Liver (tissue), 9 donors: ENCODE measurements around the gene NISCH. TPM values are rescaled to one million over a fixed set of nuclear protein-coding genes. Genes with fewer than 3 reads are reported as not detected.

Experiments
- DNase-seq: peaks from one replicate; pipeline ENCODE4 v3.0.0-alpha.2; 2017; ENCODE audit warnings: low spot score
- H3K27ac ChIP-seq, 2 donors: one replicate each; pipeline ENCODE4 v1.7.0; 2013; ENCODE audit warnings: inconsistent platforms in 2 of 2, low read length in 2 of 2, control low read depth in 1 of 2, low read depth in 1 of 2, mild to moderate bottlenecking in 1 of 2
- H3K27me3 ChIP-seq, 4 donors: one replicate each; pipeline versions ENCODE4 v1.6.1 to v1.7.0; 2013; ENCODE audit warnings: low read length in 3 of 4, inconsistent platforms in 1 of 4, mild to moderate bottlenecking in 1 of 4, moderate library complexity in 1 of 4; ENCODE audit not compliant: control insufficient read depth in 4 of 4, insufficient read depth in 4 of 4
- H3K36me3 ChIP-seq, 4 donors: one replicate each; pipeline versions ENCODE4 v1.6.1 to v1.7.0; 2013; ENCODE audit warnings: low read length in 3 of 4, mild to moderate bottlenecking in 3 of 4, low read depth in 1 of 4, moderate library complexity in 1 of 4; ENCODE audit not compliant: control insufficient read depth in 4 of 4, insufficient read depth in 3 of 4
- H3K4me1 ChIP-seq, 4 donors: one replicate each; pipeline versions ENCODE4 v1.6.1 to v1.7.0; 2013; ENCODE audit warnings: low read length in 3 of 4, mild to moderate bottlenecking in 3 of 4, moderate library complexity in 1 of 4; ENCODE audit not compliant: control insufficient read depth in 4 of 4, insufficient read depth in 4 of 4
- H3K4me3 ChIP-seq, 3 donors: one replicate each; pipeline versions ENCODE4 v1.6.1 to v1.7.0; 2013; ENCODE audit warnings: low read length in 3 of 3, control low read depth in 1 of 3, low read depth in 1 of 3, mild to moderate bottlenecking in 1 of 3
- H3K9ac ChIP-seq, 2 donors: one replicate each; pipeline ENCODE4 v1.7.0; 2013; ENCODE audit warnings: low read length in 2 of 2, mild to moderate bottlenecking in 2 of 2, moderate library complexity in 2 of 2, control low read depth in 1 of 2, low read depth in 1 of 2
- H3K9me3 ChIP-seq, 4 donors: one replicate each; pipeline versions ENCODE4 v1.6.1 to v1.7.0; 2013; ENCODE audit warnings: low read length in 3 of 4; ENCODE audit not compliant: control insufficient read depth in 4 of 4
- ATF3 ChIP-seq: IDR thresholded peaks from 2 replicates; pipeline ENCODE4 v1.6.1; 2016; ENCODE audit warnings: antibody characterized with exemption
- CTCF ChIP-seq: fragments of 150-350 bp; IDR thresholded peaks from 2 replicates; pipeline ENCODE4 v1.5.1; 2017; ENCODE audit warnings: improper control_type of control experiment, low read depth, low read length; ENCODE audit not compliant: missing input control
- FOXA2 ChIP-seq: IDR thresholded peaks from 2 replicates; pipeline ENCODE4 v1.6.1; 2016; ENCODE audit warnings: antibody characterized with exemption
- GABPA ChIP-seq, 2 donors: IDR thresholded peaks in 1 of 2; conservative IDR thresholded peaks in 1 of 2; 2 replicates each; pipeline ENCODE4 v1.6.1; 2016; ENCODE audit warnings: antibody characterized with exemption in 2 of 2, mild to moderate bottlenecking in 1 of 2, moderate library complexity in 1 of 2
- HNF4A ChIP-seq, 2 donors: conservative IDR thresholded peaks; 2 replicates each; pipeline ENCODE4 v1.6.1; 2016; ENCODE audit warnings: antibody characterized with exemption in 2 of 2, mild to moderate bottlenecking in 2 of 2
- HNF4G ChIP-seq: IDR thresholded peaks from 2 replicates; pipeline ENCODE4 v1.6.1; 2016; ENCODE audit warnings: antibody characterized with exemption
- JUND ChIP-seq, 2 donors: IDR thresholded peaks; 2 replicates each; pipeline ENCODE4 v1.6.1; 2016; ENCODE audit warnings: antibody characterized with exemption in 2 of 2
- MAX ChIP-seq: IDR thresholded peaks from 2 replicates; pipeline ENCODE4 v1.6.1; 2016; ENCODE audit warnings: antibody characterized with exemption
- NR2F2 ChIP-seq: IDR thresholded peaks from 2 replicates; pipeline ENCODE4 v1.6.1; 2016; ENCODE audit warnings: antibody characterized with exemption
- RAD21 ChIP-seq, 2 donors: IDR thresholded peaks; 2 replicates each; pipeline ENCODE4 v1.6.1; 2016; ENCODE audit warnings: antibody characterized with exemption in 2 of 2, mild to moderate bottlenecking in 2 of 2
- REST ChIP-seq: IDR thresholded peaks from 2 replicates; pipeline ENCODE4 v1.6.1; 2016; ENCODE audit warnings: antibody characterized with exemption, mild to moderate bottlenecking
- RXRA ChIP-seq, 2 donors: IDR thresholded peaks; 2 replicates each; pipeline ENCODE4 v1.6.1; 2017 to 2018; ENCODE audit warnings: antibody characterized with exemption in 2 of 2, mild to moderate bottlenecking in 1 of 2
- TAF1 ChIP-seq: conservative IDR thresholded peaks from 2 replicates; pipeline ENCODE4 v1.6.1; 2016; ENCODE audit warnings: antibody characterized with exemption, mild to moderate bottlenecking
- YY1 ChIP-seq: IDR thresholded peaks from 2 replicates; pipeline ENCODE4 v1.6.1; 2016; ENCODE audit warnings: antibody characterized with exemption, mild to moderate bottlenecking
- WGBS: extraction: QIAGEN DNeasy Blood & Tissue Kit; methylation state at CpG from one replicate; pipeline ENCODE4 v1.1.7; 2013; 5-methylcytosine and 5-hydroxymethylcytosine counted together
- polyA plus RNA-seq, 2 donors: library from polyadenylated mRNA; stranded (reverse) in 1 of 2; unstranded in 1 of 2; fragments of 200-250 nt in 1 of 2; fragments of >200 nt in 1 of 2; fragmentation: Nextera tagmentation in 1 of 2; extraction: Ambion mirVana in 1 of 2; gene quantifications; one replicate each; pipeline versions ENCODE4 v1.2.1 to v1.2.3, GENCODE V29; 2013 to 2015
- total RNA-seq, 2 donors: library from RNA; depleted of rRNA; stranded (reverse); fragments of >200 nt; gene quantifications; one replicate each; pipeline ENCODE4 v1.2.3, GENCODE V29; 2014
- TF ChIP-seq, protein P1 (sequence below): IDR thresholded peaks from 2 replicates; pipeline ENCODE4 v1.6.1; 2016; ENCODE audit warnings: antibody characterized with exemption
- donor health status: healthy.
- donor health status: healthy.
- donor health status: healthy.
- donor health status: healthy.
- donor health status: healthy.

Gene NISCH
- total and polyA plus RNA-seq, 4 donors, result 10.8 to 39.8 (median 17.6) TPM

DNA sequence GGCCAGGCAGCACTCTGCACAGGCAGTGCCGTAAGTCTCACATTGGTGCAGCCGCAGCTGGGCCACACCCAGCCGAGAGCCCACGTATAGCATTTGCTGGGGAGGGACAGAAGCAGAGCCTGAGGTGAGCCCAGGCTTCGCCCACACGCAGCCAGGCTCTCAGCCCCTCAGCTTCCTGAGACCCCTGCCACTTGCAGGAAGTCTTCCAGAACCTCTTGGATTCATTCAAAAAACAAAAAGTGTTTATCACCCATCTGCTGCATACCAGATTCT is 17.4 kb upstream of the NISCH start:
- no peak for TF ChIP-seq RXRA (IDR thresholded peaks at IDR 0.05)
- no peak for TF ChIP-seq CTCF
- no peak for TF ChIP-seq YY1
- TF ChIP-seq GABPA (IDR thresholded peaks at IDR 0.05 in 1 of 2, conservative IDR thresholded peaks at IDR 0.05 in 1 of 2), result no peak
- no peak for TF ChIP-seq RAD21 (IDR thresholded peaks at IDR 0.05)
- TF ChIP-seq REST, result no peak
- no peak for TF ChIP-seq FOXA2
- no peak for TF ChIP-seq HNF4G
- no peak for TF ChIP-seq JUND (IDR thresholded peaks at IDR 0.05)
- TF ChIP-seq, protein P1, sequence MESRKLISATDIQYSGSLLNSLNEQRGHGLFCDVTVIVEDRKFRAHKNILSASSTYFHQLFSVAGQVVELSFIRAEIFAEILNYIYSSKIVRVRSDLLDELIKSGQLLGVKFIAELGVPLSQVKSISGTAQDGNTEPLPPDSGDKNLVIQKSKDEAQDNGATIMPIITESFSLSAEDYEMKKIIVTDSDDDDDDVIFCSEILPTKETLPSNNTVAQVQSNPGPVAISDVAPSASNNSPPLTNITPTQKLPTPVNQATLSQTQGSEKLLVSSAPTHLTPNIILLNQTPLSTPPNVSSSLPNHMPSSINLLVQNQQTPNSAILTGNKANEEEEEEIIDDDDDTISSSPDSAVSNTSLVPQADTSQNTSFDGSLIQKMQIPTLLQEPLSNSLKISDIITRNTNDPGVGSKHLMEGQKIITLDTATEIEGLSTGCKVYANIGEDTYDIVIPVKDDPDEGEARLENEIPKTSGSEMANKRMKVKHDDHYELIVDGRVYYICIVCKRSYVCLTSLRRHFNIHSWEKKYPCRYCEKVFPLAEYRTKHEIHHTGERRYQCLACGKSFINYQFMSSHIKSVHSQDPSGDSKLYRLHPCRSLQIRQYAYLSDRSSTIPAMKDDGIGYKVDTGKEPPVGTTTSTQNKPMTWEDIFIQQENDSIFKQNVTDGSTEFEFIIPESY, result no peak
- TF ChIP-seq MAX, result no peak
- DNase-seq, result no peak
- Histone ChIP-seq H3K36me3 (no peaks in the 10 kb centered on the region), H3K4me1 (no peaks in the 10 kb centered on the region), H3K9ac (no peak overlapping the region), H3K27ac (no peak overlapping the region), H3K4me3 (no peak overlapping the region), H3K27me3 (no peaks in the 10 kb centered on the region), H3K9me3 (no peaks in the 10 kb centered on the region)
- WGBS, result 92% methylated on average over 6 of the region's 6 CpGs

DNA sequence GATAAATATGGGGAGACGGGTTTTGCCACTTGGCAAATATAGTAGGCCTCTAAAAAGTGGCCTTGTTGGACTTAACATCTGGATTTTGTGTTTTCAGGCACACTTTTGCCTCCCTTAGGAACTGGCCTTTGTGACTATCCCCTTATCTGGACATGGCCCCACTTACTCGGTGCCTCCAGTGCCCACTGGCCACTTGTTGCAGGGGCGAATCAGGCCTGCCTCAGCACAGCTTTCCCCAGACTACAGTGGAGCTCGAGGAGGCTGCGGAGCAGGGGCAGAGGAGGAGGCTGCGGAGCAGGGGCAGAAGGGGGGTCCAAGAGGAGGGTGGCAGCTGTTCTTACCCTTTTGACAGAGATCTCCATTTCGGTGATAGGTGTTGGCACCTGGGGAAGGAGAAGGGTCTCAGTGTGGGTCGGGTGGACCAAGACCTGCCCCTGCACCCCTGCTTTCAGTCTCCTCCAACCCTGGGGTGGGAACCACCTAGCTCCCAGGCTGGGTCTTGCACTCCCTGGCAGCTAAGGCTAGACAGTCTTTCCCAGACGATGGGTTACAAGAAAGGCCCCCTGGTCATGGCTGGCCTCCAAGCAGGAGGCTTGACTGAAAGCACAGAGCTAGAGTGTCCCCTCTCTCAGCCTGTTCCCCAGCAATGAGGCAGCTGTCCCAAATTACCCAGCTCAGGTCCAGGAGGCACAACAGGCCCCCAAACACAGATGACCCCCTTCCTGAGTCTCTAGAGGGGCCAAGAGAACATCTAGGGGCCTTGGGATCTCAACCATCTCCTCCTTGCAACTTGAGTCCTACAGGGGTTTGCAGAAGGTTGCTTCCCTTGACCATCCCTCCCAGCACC is 16.6 kb upstream of the NISCH start:
- no peaks in the 10 kb centered on the region for H3K4me1 ChIP-seq
- no peak for DNase-seq
- no peaks in the 10 kb centered on the region for H3K9me3 ChIP-seq
- TF ChIP-seq MAX (no peak), RAD21 (IDR thresholded peaks at IDR 0.05) (no peak), CTCF (no peak), NR2F2 (no peak), TAF1 (no peak), ATF3 (no peak), RXRA (IDR thresholded peaks at IDR 0.05) (no peak), HNF4A (conservative IDR thresholded peaks at IDR 0.05) (no peak), YY1 (no peak), JUND (IDR thresholded peaks at IDR 0.05) (no peak), HNF4G (no peak), FOXA2 (no peak)
- TF ChIP-seq, protein P1, result no peak
- WGBS, result 93% methylated on average over 9 of the region's 9 CpGs
- H3K9ac ChIP-seq, result no peak overlapping the region
- H3K27me3 ChIP-seq, result no peaks in the 10 kb centered on the region
- no peak overlapping the region for H3K27ac ChIP-seq
- no peaks in the 10 kb centered on the region for H3K36me3 ChIP-seq
- H3K4me3 ChIP-seq, result no peak overlapping the region
